HEK293 (cell line): ENCODE data around the gene AP1AR.

Experiments used
- CTCF ChIA-PET: fragments of 350-600 bp; formaldehyde crosslinking; extraction: SDS; loops from one replicate; lab custom pipeline; 2021; ENCODE audit warnings: antibody characterized with exemption; lab: Yijun Ruan, JAX
- POLR2A ChIA-PET: fragments of 300-600 bp; formaldehyde crosslinking; extraction: SDS; loops from one replicate; lab custom pipeline; 2020; ENCODE audit warnings: antibody characterized with exemption, inconsistent platforms; lab: Yijun Ruan, JAX
- H3K27ac ChIP-seq: fragments of 200-500 bp; sonication (Bioruptor generic); 2 replicates; pipeline ENCODE4 v1.5.1; 2014; ENCODE audit warnings: low read depth, low read length, control low read depth, inconsistent platforms; ENCODE audit errors: extremely low read depth
- H3K36me3 ChIP-seq, 2 experiments: fragments of 200-500 bp in 1 of 2; sonication (Bioruptor generic) in 1 of 2; 1 replicate in 1 of 2; 2 replicates in 1 of 2; pipeline ENCODE4 v1.5.1; 2014 to 2017; ENCODE audit warnings: inconsistent platforms in 2 of 2, low read length in 2 of 2; ENCODE audit not compliant: control insufficient read depth in 2 of 2, insufficient read depth in 1 of 2
- H3K4me1 ChIP-seq: fragments of 200-500 bp; sonication (Bioruptor generic); 2 replicates; pipeline ENCODE4 v1.5.1; 2014; ENCODE audit warnings: mild to moderate bottlenecking, low read length, inconsistent platforms; ENCODE audit not compliant: control insufficient read depth, insufficient read depth
- H3K4me3 ChIP-seq: 2 replicates; pipeline ENCODE4 v1.5.1; 2011; ENCODE audit warnings: low read depth, mild to moderate bottlenecking, control low read depth, low read length, moderate library complexity
- H3K9me3 ChIP-seq: fragments of 200-500 bp; sonication (Bioruptor generic); 2 replicates; pipeline ENCODE4 v1.5.1; 2014; ENCODE audit warnings: low read depth, low read length, inconsistent platforms; ENCODE audit not compliant: control insufficient read depth, insufficient read depth
- BCL11B ChIP-seq: fragments of 450-650 bp; formaldehyde crosslinking; IDR thresholded peaks from 2 replicates; pipeline ENCODE4 v1.5.1; 2016; ENCODE audit warnings: low read depth, missing biosample characterization, missing genetic modification characterization
- IKZF3 ChIP-seq: fragments of 450-650 bp; IDR thresholded peaks from 2 replicates; pipeline ENCODE4 v1.5.0; 2018; ENCODE audit warnings: missing biosample characterization, mild to moderate bottlenecking, missing genetic modification characterization, moderate library complexity
- SP3 ChIP-seq: fragments of 450-650 bp; formaldehyde crosslinking; IDR thresholded peaks from 2 replicates; pipeline ENCODE4 v1.5.1; 2016; ENCODE audit warnings: missing biosample characterization, missing genetic modification characterization
- ZBTB48 ChIP-seq: fragments of 450-650 bp; formaldehyde crosslinking; IDR thresholded peaks from 2 replicates; pipeline ENCODE4 v1.5.1; 2016; ENCODE audit warnings: missing biosample characterization, missing genetic modification characterization
- ZBTB8A ChIP-seq: fragments of 450-650 bp; formaldehyde crosslinking; IDR thresholded peaks from 2 replicates; pipeline ENCODE4 v1.5.1; 2016; ENCODE audit warnings: missing biosample characterization, missing genetic modification characterization
- ZNF10 ChIP-seq: fragments of 450-650 bp; formaldehyde crosslinking; IDR thresholded peaks from 2 replicates; pipeline ENCODE4 v1.5.1; 2017; ENCODE audit warnings: missing biosample characterization, missing genetic modification characterization
- ZNF112 ChIP-seq: fragments of 450-650 bp; formaldehyde crosslinking; IDR thresholded peaks from 2 replicates; pipeline ENCODE4 v1.5.0; 2017; ENCODE audit warnings: missing biosample characterization, missing genetic modification characterization
- ZNF121 ChIP-seq: fragments of 450-650 bp; formaldehyde crosslinking; IDR thresholded peaks from 2 replicates; pipeline ENCODE4 v1.5.1; 2016; ENCODE audit warnings: missing biosample characterization, missing genetic modification characterization
- ZNF132 ChIP-seq: fragments of 450-650 bp; formaldehyde crosslinking; IDR thresholded peaks from 2 replicates; pipeline ENCODE4 v1.5.1; 2017; ENCODE audit warnings: missing biosample characterization, missing genetic modification characterization, borderline replicate concordance
- ZNF341 ChIP-seq: fragments of 450-650 bp; formaldehyde crosslinking; IDR thresholded peaks from 2 replicates; pipeline ENCODE4; 2016; ENCODE audit warnings: low read depth, missing biosample characterization, missing genetic modification characterization
- ZNF426 ChIP-seq: fragments of 450-650 bp; formaldehyde crosslinking; IDR thresholded peaks from 2 replicates; pipeline ENCODE4 v1.5.1; 2017; ENCODE audit warnings: missing biosample characterization, missing genetic modification characterization, mild to moderate bottlenecking, inconsistent platforms, moderate library complexity
- ZNF510 ChIP-seq: fragments of 450-650 bp; formaldehyde crosslinking; IDR thresholded peaks from 2 replicates; pipeline ENCODE4 v1.5.1; 2018; ENCODE audit warnings: mild to moderate bottlenecking, missing genetic modification characterization, missing biosample characterization; ENCODE audit not compliant: insufficient replicate concordance
- ZNF548 ChIP-seq: fragments of 450-650 bp; formaldehyde crosslinking; IDR thresholded peaks from 2 replicates; pipeline ENCODE4 v1.5.1; 2016; ENCODE audit warnings: missing biosample characterization, missing genetic modification characterization
- ZSCAN30 ChIP-seq: fragments of 450-650 bp; IDR thresholded peaks from 2 replicates; pipeline ENCODE4 v1.5.1; 2018; ENCODE audit warnings: missing biosample characterization, mild to moderate bottlenecking, missing genetic modification characterization, moderate library complexity
- ZXDB ChIP-seq: fragments of 450-650 bp; formaldehyde crosslinking; IDR thresholded peaks from 2 replicates; pipeline ENCODE4 v1.5.1; 2016; ENCODE audit warnings: missing biosample characterization, missing genetic modification characterization
- TF ChIP-seq, protein P1 (sequence below): fragments of 450-650 bp; formaldehyde crosslinking; conservative IDR thresholded peaks from 2 replicates; pipeline ENCODE4 v1.5.1; 2016; ENCODE audit warnings: low read depth, missing biosample characterization, missing genetic modification characterization
- TF ChIP-seq, protein P2 (sequence below): fragments of 450-650 bp; formaldehyde crosslinking; IDR thresholded peaks from 2 replicates; pipeline ENCODE4 v1.5.1; 2016; ENCODE audit warnings: missing biosample characterization, missing genetic modification characterization
- TF ChIP-seq, protein P3 (sequence below): fragments of 450-650 bp; formaldehyde crosslinking; IDR thresholded peaks from 2 replicates; pipeline ENCODE4 v1.5.1; 2016; ENCODE audit warnings: missing biosample characterization, missing genetic modification characterization
- TF ChIP-seq, protein P4 (sequence below): fragments of 450-650 bp; formaldehyde crosslinking; IDR thresholded peaks from 2 replicates; pipeline ENCODE4 v1.5.1; 2016; ENCODE audit warnings: missing biosample characterization, missing genetic modification characterization

AP1AR gene

DNA sequence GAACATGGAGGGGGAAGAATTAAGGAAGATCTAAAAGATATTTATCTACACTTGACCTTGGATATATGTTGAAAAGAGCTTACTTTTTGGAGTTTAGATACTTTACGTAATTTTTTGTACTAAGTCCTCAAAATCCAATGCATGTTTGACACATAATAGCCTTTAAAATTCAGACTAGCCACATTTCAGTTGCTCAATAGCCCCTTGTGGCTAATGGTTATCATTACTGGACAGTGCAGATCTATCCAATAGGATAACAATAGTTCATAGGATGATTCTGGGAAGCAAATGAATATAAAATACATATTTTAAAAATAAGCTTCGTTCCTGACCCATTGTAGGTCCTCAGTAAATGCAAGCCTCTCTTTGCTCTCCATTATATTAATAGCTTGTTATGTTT is 13.8 kb downstream of the AP1AR start (continued):
- TF ChIP-seq, protein P1, sequence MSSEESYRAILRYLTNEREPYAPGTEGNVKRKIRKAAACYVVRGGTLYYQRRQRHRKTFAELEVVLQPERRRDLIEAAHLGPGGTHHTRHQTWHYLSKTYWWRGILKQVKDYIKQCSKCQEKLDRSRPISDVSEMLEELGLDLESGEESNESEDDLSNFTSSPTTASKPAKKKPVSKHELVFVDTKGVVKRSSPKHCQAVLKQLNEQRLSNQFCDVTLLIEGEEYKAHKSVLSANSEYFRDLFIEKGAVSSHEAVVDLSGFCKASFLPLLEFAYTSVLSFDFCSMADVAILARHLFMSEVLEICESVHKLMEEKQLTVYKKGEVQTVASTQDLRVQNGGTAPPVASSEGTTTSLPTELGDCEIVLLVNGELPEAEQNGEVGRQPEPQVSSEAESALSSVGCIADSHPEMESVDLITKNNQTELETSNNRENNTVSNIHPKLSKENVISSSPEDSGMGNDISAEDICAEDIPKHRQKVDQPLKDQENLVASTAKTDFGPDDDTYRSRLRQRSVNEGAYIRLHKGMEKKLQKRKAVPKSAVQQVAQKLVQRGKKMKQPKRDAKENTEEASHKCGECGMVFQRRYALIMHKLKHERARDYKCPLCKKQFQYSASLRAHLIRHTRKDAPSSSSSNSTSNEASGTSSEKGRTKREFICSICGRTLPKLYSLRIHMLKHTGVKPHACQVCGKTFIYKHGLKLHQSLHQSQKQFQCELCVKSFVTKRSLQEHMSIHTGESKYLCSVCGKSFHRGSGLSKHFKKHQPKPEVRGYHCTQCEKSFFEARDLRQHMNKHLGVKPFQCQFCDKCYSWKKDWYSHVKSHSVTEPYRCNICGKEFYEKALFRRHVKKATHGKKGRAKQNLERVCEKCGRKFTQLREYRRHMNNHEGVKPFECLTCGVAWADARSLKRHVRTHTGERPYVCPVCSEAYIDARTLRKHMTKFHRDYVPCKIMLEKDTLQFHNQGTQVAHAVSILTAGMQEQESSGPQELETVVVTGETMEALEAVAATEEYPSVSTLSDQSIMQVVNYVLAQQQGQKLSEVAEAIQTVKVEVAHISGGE (tag by site-specific recombination): no peak
- TF ChIP-seq IKZF3 (tag by site-specific recombination): no peak
- TF ChIP-seq BCL11B (tag by site-specific recombination): no peak
- TF ChIP-seq ZNF510 (tag by site-specific recombination): no peak
- no peak for TF ChIP-seq ZNF132 (tag by site-specific recombination)
- no peak for TF ChIP-seq ZSCAN30 (tag by site-specific recombination)
- TF ChIP-seq ZBTB48 (tag by site-specific recombination): no peak
- no peak for TF ChIP-seq ZNF426
- TF ChIP-seq, protein P2, sequence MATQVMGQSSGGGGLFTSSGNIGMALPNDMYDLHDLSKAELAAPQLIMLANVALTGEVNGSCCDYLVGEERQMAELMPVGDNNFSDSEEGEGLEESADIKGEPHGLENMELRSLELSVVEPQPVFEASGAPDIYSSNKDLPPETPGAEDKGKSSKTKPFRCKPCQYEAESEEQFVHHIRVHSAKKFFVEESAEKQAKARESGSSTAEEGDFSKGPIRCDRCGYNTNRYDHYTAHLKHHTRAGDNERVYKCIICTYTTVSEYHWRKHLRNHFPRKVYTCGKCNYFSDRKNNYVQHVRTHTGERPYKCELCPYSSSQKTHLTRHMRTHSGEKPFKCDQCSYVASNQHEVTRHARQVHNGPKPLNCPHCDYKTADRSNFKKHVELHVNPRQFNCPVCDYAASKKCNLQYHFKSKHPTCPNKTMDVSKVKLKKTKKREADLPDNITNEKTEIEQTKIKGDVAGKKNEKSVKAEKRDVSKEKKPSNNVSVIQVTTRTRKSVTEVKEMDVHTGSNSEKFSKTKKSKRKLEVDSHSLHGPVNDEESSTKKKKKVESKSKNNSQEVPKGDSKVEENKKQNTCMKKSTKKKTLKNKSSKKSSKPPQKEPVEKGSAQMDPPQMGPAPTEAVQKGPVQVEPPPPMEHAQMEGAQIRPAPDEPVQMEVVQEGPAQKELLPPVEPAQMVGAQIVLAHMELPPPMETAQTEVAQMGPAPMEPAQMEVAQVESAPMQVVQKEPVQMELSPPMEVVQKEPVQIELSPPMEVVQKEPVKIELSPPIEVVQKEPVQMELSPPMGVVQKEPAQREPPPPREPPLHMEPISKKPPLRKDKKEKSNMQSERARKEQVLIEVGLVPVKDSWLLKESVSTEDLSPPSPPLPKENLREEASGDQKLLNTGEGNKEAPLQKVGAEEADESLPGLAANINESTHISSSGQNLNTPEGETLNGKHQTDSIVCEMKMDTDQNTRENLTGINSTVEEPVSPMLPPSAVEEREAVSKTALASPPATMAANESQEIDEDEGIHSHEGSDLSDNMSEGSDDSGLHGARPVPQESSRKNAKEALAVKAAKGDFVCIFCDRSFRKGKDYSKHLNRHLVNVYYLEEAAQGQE (tag by site-specific recombination): no peak
- TF ChIP-seq ZNF121 (tag by site-specific recombination): no peak

DNA sequence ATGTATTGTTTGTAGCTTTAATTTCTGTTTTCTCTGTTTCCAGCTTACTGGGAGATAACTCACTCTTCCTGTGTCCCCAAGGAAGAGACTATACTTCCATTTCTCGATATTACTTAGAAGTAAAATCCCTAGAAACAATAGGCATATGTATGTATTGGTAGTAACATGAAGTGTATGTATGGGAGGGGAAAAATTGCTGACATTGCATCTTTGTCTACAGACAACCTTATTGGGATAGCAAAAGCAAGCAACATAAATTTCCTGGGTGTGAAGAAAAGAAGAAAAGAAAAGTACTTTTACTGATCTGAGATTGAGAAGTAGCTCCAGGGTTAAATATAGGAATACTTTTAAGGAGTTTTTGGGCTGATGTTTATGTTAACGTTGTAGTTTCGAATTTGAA is 15.4 kb downstream of the AP1AR start:
- ChIA-PET POLR2A (no interaction called here), CTCF (interaction anchor here (0.7 to 1.3 kb wide), 2 partner anchors 11 to 13 kb away, joined by 3 read pairs; no protein-coding TSS in a partner anchor)
- H3K36me3 ChIP-seq: no peaks in the 10 kb centered on the region
- H3K4me1 ChIP-seq: no peaks in the 10 kb centered on the region
- TF ChIP-seq, protein P3, sequence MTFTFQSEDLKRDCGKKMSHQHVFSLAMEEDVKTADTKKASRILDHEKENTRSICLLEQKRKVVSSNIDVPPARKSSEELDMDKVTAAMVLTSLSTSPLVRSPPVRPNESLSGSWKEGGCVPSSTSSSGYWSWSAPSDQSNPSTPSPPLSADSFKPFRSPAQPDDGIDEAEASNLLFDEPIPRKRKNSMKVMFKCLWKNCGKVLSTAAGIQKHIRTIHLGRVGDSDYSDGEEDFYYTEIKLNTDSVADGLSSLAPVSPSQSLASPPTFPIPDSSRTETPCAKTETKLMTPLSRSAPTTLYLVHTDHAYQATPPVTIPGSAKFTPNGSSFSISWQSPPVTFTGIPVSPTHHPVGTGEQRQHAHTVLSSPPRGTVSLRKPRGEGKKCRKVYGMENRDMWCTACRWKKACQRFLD (tag by site-specific recombination): no peak
- TF ChIP-seq, protein P4, sequence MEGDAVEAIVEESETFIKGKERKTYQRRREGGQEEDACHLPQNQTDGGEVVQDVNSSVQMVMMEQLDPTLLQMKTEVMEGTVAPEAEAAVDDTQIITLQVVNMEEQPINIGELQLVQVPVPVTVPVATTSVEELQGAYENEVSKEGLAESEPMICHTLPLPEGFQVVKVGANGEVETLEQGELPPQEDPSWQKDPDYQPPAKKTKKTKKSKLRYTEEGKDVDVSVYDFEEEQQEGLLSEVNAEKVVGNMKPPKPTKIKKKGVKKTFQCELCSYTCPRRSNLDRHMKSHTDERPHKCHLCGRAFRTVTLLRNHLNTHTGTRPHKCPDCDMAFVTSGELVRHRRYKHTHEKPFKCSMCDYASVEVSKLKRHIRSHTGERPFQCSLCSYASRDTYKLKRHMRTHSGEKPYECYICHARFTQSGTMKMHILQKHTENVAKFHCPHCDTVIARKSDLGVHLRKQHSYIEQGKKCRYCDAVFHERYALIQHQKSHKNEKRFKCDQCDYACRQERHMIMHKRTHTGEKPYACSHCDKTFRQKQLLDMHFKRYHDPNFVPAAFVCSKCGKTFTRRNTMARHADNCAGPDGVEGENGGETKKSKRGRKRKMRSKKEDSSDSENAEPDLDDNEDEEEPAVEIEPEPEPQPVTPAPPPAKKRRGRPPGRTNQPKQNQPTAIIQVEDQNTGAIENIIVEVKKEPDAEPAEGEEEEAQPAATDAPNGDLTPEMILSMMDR (tag by site-specific recombination): no peak
- no peak for TF ChIP-seq ZXDB (tag by site-specific recombination)
- TF ChIP-seq ZBTB8A (tag by site-specific recombination): no peak
- TF ChIP-seq ZNF341 (tag by site-specific recombination): no peak
- no peak for TF ChIP-seq ZNF112 (tag by site-specific recombination)
- TF ChIP-seq SP3 (tag by site-specific recombination): no peak
- no peak for TF ChIP-seq ZNF10 (tag by site-specific recombination)
- no peak for TF ChIP-seq ZNF548
- H3K4me3 ChIP-seq: no peak overlapping the region
- H3K27ac ChIP-seq: no peak overlapping the region
- H3K9me3 ChIP-seq: no peaks in the 10 kb centered on the region
